WTC11 (cell line): ENCODE data around the gene ASB14. TPM values are rescaled to one million over a fixed set of nuclear protein-coding genes. Genes with fewer than 3 reads are reported as not detected.

Experiments used
- ATAC-seq: fragments of 200-7000 bp; cut with Tn5 transposase; 2 replicates; pipeline ENCODE4 v1.10.0; 2021; ENCODE audit warnings: mild to moderate bottlenecking, moderate library complexity
- CTCF ChIA-PET: fragments of 300-600 bp; sonication (Branson Sonifier 250); formaldehyde crosslinking; loops from one replicate; lab custom pipeline; 2021; ENCODE audit warnings: antibody characterized with exemption; lab: Charles Lee
- POLR2A ChIA-PET: fragments of 350-600 bp; sonication (Branson Sonifier 250); formaldehyde crosslinking; loops from one replicate; lab custom pipeline; 2021; ENCODE audit warnings: antibody characterized with exemption; lab: Charles Lee
- DNase-seq: peaks from one replicate; pipeline ENCODE4 v3.0.0; 2021; ENCODE audit warnings: low spot score
- H3K27ac Mint-ChIP-seq: 2 replicates; pipeline ENCODE4 v1.8.0; 2021; ENCODE audit warnings: mixed read lengths
- H3K27me3 Mint-ChIP-seq: 2 replicates; pipeline ENCODE4 v1.8.0; 2021; ENCODE audit warnings: low read depth, mild to moderate bottlenecking, moderate library complexity, mixed read lengths
- H3K36me3 Mint-ChIP-seq: 2 replicates; pipeline ENCODE4 v1.8.0; 2021; ENCODE audit warnings: mixed read lengths
- H3K4me1 Mint-ChIP-seq: 2 replicates; pipeline ENCODE4 v1.8.0; 2022; ENCODE audit warnings: mixed read lengths
- H3K4me3 Mint-ChIP-seq: 2 replicates; pipeline ENCODE4 v1.8.0; 2021; ENCODE audit warnings: mild to moderate bottlenecking, moderate library complexity, mixed read lengths
- H3K9me3 Mint-ChIP-seq: 2 replicates; pipeline ENCODE4 v1.8.0; 2021; ENCODE audit warnings: mixed read lengths
- ARID4B ChIP-seq: sonication (generic); formaldehyde crosslinking; IDR thresholded peaks from 2 replicates; pipeline ENCODE4 v1.8.0; 2023; ENCODE audit warnings: missing genetic modification reagents, mild to moderate bottlenecking, borderline replicate concordance
- ATF2 ChIP-seq: sonication (generic); formaldehyde crosslinking; IDR thresholded peaks from 2 replicates; pipeline ENCODE4 v1.8.1; 2022; ENCODE audit warnings: low read depth, missing genetic modification reagents, borderline replicate concordance
- CDX4 ChIP-seq: fragments of 250-450 bp; sonication (Bioruptor Pico); IDR thresholded peaks from 2 replicates; pipeline ENCODE4 v1.9.0; 2021; ENCODE audit warnings: moderate library complexity, mild to moderate bottlenecking, inconsistent platforms, borderline replicate concordance
- CTCF ChIP-seq: fragments of 200-600 bp; IDR thresholded peaks from 2 replicates; pipeline ENCODE4 v1.8.0; 2022; ENCODE audit warnings: antibody characterized with exemption
- E2F4 ChIP-seq: sonication (generic); formaldehyde crosslinking; IDR thresholded peaks from 2 replicates; pipeline ENCODE4 v1.8.1; 2022; ENCODE audit warnings: low read depth, mild to moderate bottlenecking, moderate library complexity, missing genetic modification reagents, borderline replicate concordance
- ELF4 ChIP-seq: sonication (generic); formaldehyde crosslinking; IDR thresholded peaks from 2 replicates; pipeline ENCODE4 v1.8.1; 2022; ENCODE audit warnings: low read depth, mild to moderate bottlenecking, moderate library complexity, missing genetic modification reagents
- HMGXB4 ChIP-seq: sonication (generic); formaldehyde crosslinking; IDR thresholded peaks from 2 replicates; pipeline ENCODE4 v1.8.1; 2023; ENCODE audit warnings: mild to moderate bottlenecking, moderate library complexity, missing genetic modification reagents
- NFYB ChIP-seq: sonication (generic); formaldehyde crosslinking; conservative IDR thresholded peaks from 2 replicates; pipeline ENCODE4 v1.8.0; 2022; ENCODE audit warnings: low read depth, missing genetic modification reagents
- NR3C1 ChIP-seq: sonication (generic); formaldehyde crosslinking; conservative IDR thresholded peaks from 2 replicates; pipeline ENCODE4 v1.8.1; 2023; ENCODE audit warnings: low read depth, mild to moderate bottlenecking, missing genetic modification reagents
- RELA ChIP-seq: sonication (generic); formaldehyde crosslinking; IDR thresholded peaks from 2 replicates; pipeline ENCODE4 v1.8.1; 2022; ENCODE audit warnings: missing genetic modification reagents, mild to moderate bottlenecking, borderline replicate concordance
- SOX15 ChIP-seq: fragments of 250-450 bp; sonication (Bioruptor Pico); IDR thresholded peaks from 2 replicates; pipeline ENCODE4 v1.9.0; 2021; ENCODE audit warnings: mild to moderate bottlenecking
- TEAD1 ChIP-seq: sonication (generic); formaldehyde crosslinking; IDR thresholded peaks from 2 replicates; pipeline ENCODE4 v1.8.0; 2022; ENCODE audit warnings: mild to moderate bottlenecking, missing genetic modification reagents
- ZNF219 ChIP-seq: sonication (generic); formaldehyde crosslinking; IDR thresholded peaks from 2 replicates; pipeline ENCODE4 v1.8.0; 2023; ENCODE audit warnings: missing genetic modification reagents, mild to moderate bottlenecking, borderline replicate concordance
- ZNF232 ChIP-seq: sonication (generic); formaldehyde crosslinking; IDR thresholded peaks from 2 replicates; pipeline ENCODE4 v1.8.0; 2022; ENCODE audit warnings: mild to moderate bottlenecking, missing genetic modification reagents
- ZNF425 ChIP-seq: fragments of 250-450 bp; sonication (Bioruptor Pico); conservative IDR thresholded peaks from 2 replicates; pipeline ENCODE4 v1.9.0; 2021; ENCODE audit warnings: mild to moderate bottlenecking
- total RNA-seq: library from RNA; stranded (reverse); gene quantifications from 3 replicates; pipeline ENCODE4 v1.2.3, GENCODE V29; 2021
- TF ChIP-seq, protein P1 (sequence below): sonication (generic); formaldehyde crosslinking; IDR thresholded peaks from 2 replicates; pipeline ENCODE4 v1.8.1; 2023; ENCODE audit warnings: mild to moderate bottlenecking, missing genetic modification reagents, moderate library complexity
- TF ChIP-seq, protein P2 (sequence below): fragments of 250-450 bp; sonication (Bioruptor Pico); IDR thresholded peaks from 2 replicates; pipeline ENCODE4 v1.8.0; 2021; ENCODE audit warnings: mild to moderate bottlenecking

Gene ASB14
- total RNA-seq, 1 experiment from 2014 or later = not detected

DNA sequence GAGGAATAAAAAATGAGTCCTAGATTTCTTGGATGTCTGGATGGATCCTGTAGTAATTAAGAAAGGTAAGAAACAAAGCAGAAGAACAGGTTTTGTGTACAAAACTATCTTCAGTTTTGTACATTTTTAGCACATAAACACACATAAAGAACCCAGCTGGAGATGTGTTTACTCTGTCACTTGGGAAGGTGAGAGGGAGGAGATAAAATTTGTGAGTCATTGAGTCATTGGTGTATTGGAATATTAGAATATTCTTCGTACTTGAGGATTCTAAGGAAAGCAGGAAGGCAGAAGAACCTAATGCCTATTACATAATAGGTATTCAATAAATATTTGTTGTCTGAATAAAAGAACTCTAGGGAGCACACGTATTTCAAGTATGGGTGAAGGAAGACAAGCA is 47.5 kb downstream of the ASB14 start:
- H3K36me3 Mint-ChIP-seq = peaks cover 29% of the 10 kb centered on the region
- POLR2A ChIA-PET = no interaction called here
- TF ChIP-seq TEAD1 (CRISPR knock-in tag) = no peak
- no peak for TF ChIP-seq ARID4B (CRISPR knock-in tag)
- TF ChIP-seq ELF4 = no peak
- no peak for TF ChIP-seq E2F4 (CRISPR knock-in tag)
- no peak for TF ChIP-seq RELA (CRISPR knock-in tag)
- TF ChIP-seq ZNF219 (CRISPR knock-in tag) = no peak
- no peak for TF ChIP-seq NR3C1
- TF ChIP-seq NFYB (CRISPR knock-in tag) = no peak
- no peak for TF ChIP-seq ATF2 (CRISPR knock-in tag)
- TF ChIP-seq, protein P1, sequence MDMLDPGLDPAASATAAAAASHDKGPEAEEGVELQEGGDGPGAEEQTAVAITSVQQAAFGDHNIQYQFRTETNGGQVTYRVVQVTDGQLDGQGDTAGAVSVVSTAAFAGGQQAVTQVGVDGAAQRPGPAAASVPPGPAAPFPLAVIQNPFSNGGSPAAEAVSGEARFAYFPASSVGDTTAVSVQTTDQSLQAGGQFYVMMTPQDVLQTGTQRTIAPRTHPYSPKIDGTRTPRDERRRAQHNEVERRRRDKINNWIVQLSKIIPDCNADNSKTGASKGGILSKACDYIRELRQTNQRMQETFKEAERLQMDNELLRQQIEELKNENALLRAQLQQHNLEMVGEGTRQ = no peak
- TF ChIP-seq SOX15 (CRISPR knock-in tag) = no peak
- TF ChIP-seq CDX4 = no peak
- no peak for ATAC-seq
- H3K27ac Mint-ChIP-seq = no peak overlapping the region
- H3K4me1 Mint-ChIP-seq = no peaks in the 10 kb centered on the region
- CTCF ChIA-PET = no interaction called here
- no peaks in the 10 kb centered on the region for H3K9me3 Mint-ChIP-seq
- H3K27me3 Mint-ChIP-seq = no peaks in the 10 kb centered on the region
- no peak for DNase-seq
- no peak overlapping the region for H3K4me3 Mint-ChIP-seq

DNA sequence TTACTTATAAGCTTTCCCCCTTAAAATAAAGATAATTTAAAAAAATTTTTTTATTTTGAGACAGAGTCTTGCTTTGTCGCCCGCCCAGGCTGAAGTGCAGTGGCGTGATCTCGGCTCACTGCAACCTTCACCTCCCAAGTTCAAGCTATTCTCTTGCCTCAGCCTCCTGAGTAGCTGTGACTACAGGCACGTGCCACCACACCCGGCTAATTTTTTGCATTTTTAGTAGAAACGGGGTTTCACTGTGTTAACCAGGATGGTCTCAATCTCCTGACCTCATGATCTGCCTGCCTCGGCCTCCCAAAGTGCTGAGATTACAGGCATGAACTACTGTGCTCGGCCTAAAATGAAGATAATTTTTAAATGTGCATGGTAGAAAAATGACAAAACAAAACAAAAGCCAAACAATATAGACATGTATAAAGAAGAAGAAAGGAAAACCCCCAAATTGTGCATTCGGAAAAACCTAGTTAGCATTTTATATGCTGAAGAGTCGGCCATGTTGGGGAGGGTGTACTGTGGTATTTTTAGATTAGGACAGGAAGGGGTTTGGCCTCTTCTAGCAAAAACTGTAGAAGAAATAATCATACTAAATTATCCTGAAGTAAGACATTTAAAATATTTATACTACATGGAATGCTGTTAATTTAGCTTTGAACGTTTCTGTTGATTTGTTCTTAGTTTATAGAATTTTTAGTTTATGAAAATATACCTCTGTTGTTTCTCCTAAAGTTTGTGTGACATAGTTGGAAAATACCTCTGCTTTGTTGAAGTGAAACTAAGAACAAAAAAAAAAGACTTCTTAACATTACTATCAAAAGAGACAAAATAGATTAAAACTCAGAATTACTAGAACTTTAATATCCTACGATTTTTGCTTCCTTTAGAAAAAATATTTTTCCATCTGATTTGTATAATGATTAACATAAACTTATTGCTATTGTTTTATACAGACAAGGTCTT is 57.6 kb downstream of the ASB14 start:
- no peak for ATAC-seq
- no peaks in the 10 kb centered on the region for H3K4me1 Mint-ChIP-seq
- no peak overlapping the region; the same call in 1 of the 2 replicates for H3K27ac Mint-ChIP-seq
- ChIA-PET CTCF (interaction anchor here (0.6 to 1.2 kb wide), 2 partner anchors 11 to 119 kb away, joined by 3 to 4 read pairs; no protein-coding TSS in a partner anchor), POLR2A (no interaction called here)
- 0 out of 2 replicates have a peak, but pooled peaks cover 7% of the 10 kb centered on the region for H3K9me3 Mint-ChIP-seq
- H3K4me3 Mint-ChIP-seq = no peak overlapping the region
- H3K36me3 Mint-ChIP-seq = peaks cover 23% of the 10 kb centered on the region
- no peak for DNase-seq
- H3K27me3 Mint-ChIP-seq = no peaks in the 10 kb centered on the region
- TF ChIP-seq HMGXB4 (CRISPR knock-in tag) (no peak), ZNF425 (no peak), ZNF232 (CRISPR knock-in tag) (no peak), CTCF (no peak)
- TF ChIP-seq, protein P2, sequence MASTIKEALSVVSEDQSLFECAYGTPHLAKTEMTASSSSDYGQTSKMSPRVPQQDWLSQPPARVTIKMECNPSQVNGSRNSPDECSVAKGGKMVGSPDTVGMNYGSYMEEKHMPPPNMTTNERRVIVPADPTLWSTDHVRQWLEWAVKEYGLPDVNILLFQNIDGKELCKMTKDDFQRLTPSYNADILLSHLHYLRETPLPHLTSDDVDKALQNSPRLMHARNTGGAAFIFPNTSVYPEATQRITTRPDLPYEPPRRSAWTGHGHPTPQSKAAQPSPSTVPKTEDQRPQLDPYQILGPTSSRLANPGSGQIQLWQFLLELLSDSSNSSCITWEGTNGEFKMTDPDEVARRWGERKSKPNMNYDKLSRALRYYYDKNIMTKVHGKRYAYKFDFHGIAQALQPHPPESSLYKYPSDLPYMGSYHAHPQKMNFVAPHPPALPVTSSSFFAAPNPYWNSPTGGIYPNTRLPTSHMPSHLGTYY = no peak
